Measurements from ENCODE around the gene DOCK4.

Gene DOCK4

GRCh38 chr7:112001091-112001826 lies 204.9 kb downstream of the DOCK4 start:
- no peak for DNase-seq

GRCh38 chr7:111998326-111998725 lies 207.9 kb downstream of the DOCK4 start:
- no peak for DNase-seq

DNA sequence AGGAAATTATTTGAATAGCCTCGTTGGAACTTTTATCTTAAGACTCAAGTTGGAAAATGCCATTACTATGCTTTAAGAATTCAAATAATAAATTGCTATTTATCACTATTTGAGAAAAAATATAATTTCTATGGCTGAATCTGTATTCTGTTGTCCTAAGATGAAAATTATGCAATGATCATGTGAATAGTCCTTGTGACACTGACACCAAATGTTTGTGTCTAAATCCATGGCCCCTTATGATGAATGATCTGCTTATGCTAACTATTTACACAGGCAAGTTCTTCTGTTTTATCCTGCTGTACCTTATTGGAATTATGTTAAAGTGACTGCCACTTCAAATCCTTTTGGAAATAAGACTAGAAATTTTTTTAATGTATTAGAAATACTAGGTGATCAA lies 208.7 kb downstream of the DOCK4 start:
- no peak for DNase-seq

GRCh38 chr7:111992601-111993000 lies 213.6 kb downstream of the DOCK4 start:
- DNase-seq: no peak

GRCh38 chr7:111990643-111991042 lies 215.6 kb downstream of the DOCK4 start:
- no peak for DNase-seq

DNA sequence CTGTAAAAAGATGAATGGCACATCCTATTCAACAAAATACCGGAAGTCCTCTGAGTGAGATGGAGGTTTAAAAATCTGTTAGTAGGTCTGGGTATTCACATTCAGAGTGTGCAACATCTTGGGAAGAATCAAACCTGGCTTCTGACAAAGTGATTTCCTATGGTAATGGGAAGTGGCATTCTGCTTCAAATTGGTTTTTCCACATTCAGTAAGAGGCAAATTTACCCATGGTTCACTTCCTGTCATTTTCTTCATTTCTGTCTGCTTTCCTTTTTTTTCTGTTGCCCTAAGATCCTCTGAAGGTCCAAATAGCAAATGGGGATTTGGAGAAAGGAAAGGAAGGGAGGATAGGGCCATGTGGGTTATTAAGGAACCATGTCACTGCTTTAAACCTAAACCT lies 218.3 kb downstream of the DOCK4 start:
- no peak for DNase-seq

DNA sequence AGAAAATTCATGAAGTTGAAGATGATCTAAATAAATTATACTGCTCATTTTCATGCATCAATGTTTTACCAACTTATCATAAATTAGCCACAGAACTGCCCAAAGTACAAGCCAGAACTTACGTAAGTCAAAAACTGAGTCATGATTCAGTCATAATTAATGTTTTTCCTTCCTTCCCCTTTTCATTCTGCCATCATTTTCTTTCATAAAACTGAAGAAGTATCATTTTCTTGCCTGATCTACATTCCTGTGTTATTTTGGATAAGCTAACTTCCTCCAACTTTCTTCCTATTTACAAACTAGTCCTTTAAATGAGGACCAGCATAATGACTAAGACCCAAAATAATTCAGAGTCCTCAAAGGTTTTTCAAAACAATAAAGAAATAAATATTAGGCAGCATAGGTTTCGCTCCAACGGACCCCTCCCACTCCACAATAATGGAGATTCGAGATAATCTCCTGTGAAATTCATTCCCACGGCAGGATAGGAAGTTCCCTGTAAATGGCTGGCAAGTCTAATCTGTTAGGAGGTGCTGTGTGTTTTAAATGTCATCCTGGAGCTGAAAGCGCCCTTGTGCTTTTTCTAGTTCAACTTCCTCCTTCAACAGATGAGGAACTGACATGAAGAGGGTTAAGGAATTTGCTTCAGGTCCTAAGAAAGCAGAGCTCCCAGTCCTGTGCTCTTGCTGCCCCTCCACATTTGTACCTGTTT lies 218.9 kb downstream of the DOCK4 start:
- no peak for DNase-seq

DNA sequence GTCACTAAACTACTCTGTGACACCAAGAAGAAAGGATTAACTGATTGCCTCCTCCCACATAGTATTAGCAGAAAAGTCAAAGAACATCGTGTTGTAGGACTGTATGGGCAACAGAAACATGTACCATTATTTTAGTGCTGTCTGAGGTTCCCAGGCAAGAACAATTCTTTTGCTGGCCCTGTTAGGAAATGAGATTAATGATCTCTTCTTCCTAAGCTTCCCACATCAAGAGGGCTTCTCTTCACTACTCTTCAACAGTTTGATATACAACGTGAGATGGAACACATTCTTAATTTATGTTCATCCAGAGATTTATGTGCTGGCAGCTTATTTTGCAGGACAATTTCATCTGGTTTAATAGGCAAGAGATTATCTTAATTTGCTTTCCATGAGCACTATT lies 219.6 kb downstream of the DOCK4 start:
- DNase-seq: no peak

GRCh38 chr7:111985798-111986197 lies 220.4 kb downstream of the DOCK4 start:
- no peak for DNase-seq

DNA sequence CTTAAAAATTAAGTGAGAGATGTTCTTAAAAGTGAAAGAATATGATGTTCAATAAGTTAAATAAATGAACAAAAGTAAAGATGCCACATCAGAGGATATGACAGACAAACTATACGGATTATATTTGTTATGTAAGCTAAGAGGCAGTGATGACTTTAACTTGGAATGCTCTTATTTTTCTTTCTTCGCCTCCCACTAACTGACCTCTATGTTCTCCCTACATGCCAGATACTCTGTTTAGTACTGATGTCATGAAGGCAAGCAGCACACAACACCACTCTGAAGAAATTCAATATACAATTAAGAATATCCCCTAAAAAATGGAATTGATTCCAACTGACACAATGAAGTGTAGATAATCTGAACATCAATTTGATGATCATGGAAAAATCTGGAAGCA lies 223.4 kb downstream of the DOCK4 start:
- DNase-seq: no peak

- DNase-seq: no peak
These were observed 224.1 kb downstream of the DOCK4 start for GRCh38 chr7:111982133-111982532.

DNA sequence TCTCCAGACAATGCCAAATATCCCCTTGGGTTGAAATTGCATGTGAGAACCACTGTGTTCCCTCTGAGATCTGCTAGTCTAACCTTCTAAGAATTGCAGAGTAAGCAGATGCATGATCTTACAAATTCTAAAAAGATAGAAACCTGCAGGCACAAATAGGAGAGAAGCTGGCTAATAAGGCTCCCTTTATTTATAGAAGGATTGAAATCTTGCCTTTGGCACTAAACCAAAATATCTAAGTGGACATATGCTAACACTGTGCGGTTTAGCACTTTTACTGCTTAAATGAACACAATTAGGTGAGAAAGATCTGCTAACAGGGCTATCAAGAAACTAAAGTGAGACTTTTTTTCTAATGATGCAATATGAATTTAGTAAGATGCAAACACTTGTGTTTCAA lies 225.5 kb downstream of the DOCK4 start:
- DNase-seq: no peak

DNA sequence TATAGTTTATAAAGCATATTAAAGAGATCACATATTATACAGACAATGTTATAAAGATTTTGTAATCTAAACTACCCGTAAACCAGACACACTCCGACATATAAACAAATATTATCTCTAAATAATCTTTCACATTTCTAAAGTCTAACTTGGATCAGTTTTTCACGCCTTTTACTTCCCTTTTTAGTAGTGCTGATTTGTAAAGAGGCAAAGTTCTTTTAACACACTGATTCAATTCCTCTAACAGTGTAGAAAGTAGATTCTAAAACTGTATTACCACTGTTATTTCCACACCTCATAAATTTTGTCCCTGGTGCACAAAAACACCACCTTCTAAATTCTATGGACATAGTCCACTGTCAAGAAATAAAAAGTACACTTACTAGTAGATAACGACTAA lies 230.9 kb downstream of the DOCK4 start:
- DNase-seq: no peak

GRCh38 chr7:111960984-111961383 lies 245.2 kb downstream of the DOCK4 start:
- DNase-seq: no peak

GRCh38 chr7:111958896-111959295 lies 247.3 kb downstream of the DOCK4 start:
- peak; percentile 81 to 86 for DNase-seq

DNA sequence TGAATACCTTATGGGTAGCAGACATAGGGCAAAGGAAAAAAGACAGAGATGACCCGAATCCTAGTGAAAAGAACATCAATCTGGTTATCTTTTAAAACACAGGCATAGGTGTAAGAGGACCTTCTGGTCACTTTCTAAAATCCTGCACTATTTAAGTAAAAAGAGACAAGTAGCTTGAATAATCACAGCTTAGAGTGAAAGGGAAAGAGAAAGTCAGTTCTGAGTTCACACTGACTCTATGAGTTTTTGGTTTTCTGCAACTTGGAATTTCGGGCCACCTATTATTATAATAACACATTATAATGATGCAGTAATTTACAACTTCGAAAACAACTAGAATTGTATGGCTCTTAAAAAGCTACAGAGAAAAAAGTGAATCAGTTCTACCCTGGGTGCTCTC lies 247.8 kb downstream of the DOCK4 start:
- DNase-seq: no peak

GRCh38 chr7:111955616-111956015 lies 250.6 kb downstream of the DOCK4 start:
- no peak for DNase-seq

DNA sequence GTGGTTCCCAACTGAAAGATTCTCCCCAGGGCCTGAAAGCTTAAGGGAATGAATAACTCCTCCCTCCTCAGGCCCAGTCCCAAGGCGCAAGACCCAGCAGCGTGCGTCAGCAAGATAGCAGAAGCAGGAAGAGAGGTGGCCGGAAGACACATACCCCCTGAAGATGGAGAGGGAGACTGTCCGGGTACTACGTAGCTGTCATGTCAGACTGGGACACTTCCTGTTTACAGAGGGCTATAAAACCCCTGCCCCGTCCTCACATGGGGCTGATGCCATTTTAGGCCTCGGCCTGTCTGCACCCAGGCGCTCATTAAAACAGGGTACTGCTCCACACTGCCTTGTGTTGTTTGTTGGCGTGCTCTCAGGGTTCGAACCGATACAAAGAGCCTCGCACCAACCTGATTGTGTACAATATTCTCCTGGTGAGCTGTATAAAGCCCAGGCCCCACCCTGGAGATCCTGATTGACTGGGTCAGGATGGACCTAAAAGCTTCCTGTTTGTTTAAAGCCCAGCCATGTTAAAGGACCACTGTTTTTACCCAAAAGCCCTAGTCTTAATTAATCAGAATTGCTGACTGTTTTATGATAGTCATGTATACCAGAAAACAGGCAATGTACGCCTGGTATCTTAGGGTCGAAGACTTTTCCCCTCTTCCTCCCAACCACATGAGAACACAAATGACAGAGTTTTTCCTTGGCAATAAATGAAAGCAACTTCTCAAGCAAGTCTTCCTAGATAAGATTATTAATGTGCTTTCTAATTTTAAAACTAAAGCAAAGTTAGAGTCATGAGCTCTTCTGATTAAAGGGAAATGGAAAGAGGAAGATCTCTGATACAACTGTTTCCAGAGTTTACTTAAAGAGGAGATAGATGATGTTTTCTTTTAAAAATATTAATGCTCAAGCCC lies 251.5 kb downstream of the DOCK4 start:
- DNase-seq: no peak

DNA sequence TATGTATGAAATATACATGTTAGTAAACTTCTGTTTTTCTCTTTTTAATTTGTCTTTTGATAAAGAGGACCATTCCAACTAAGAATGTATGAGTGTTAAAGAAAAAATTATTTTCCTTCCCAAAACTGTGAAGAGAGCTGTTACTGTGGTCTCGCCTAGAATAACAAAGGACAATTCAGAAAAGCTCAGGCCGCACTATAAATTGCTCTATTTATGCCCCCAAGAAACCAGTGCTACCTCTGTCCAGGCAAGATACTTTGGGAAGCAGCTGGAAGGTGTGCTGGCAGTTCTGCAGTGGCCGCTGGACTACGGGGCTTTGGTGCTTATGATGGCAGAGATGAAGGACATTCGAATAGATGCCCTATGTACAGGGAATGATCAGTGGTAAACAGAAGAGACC lies 252.1 kb downstream of the DOCK4 start:
- DNase-seq: no peak

DNA sequence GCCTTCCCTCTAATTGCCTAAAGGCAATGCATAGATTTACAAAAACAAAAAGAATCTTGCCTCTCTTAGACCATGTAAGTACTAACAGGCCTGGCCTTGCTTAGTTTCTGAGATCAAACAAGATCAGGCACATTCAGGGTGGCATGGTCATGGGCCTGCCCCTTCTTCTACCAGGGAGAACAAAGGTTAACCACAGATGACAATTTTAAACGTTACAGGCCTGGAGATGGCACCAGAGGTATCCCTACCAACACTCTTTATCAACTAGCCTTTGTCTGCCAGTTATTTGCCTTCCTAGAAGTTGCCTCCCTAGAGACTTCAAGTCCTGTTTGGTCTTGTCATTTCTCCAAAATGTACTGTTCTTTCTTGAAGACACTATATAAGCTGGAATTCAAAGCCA lies 252.6 kb downstream of the DOCK4 start:
- DNase-seq: peak; percentile 23 to 66

GRCh38 chr7:111952783-111953182 lies 253.4 kb downstream of the DOCK4 start:
- DNase-seq: no peak

DNA sequence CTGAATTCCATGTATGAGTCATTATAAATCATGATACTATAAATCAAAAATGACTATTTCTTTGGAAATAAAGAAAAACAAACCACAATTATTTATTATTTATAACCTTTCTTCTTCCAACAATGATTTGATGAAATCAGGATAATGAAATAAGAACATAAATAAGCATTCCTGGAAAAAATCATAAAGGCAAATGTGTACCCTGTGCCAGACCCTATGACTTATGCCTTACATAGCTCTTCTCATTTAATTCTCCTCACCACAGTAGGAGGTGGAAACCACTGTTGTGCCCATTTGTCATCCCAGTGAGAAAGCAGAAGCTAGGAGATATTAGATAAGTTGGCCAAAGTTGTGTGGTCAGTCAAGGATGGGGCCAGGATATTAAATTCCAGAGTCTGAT lies 255.1 kb downstream of the DOCK4 start:
- no peak for DNase-seq

DNA sequence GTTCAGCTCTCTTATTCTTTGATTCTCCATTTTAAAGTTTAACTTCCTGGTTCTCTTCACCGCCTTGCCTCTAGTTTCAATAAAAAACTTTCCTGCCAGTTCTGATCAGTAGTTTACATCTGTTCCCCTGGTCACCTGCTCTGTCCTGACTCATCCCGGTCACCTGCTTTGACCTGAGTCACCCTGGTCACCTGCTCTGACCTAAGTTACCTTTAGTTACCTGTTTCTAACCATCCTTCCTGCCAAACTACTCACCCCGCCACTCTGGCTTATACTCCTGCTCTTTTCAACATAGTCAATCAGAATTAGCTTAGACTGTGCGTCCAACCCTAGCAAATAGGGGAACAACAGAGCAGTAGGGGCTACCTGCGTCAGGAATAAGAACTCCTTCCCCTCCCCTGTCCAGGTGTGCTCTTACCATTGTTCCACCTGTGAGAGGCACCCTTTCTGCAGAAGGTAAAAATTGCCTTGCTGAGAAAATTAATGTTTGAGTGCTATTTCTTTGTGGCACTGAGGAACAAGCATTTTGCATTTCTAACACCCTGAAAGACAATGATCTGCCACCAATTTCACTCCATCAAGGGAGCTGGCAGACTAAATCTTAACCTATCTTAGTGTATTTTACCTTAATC lies 263.6 kb downstream of the DOCK4 start:
- DNase-seq: no peak
